Measurements from ENCODE around the gene MED22. TPM values are rescaled to one million over a fixed set of nuclear protein-coding genes. Genes with fewer than 3 reads are reported as not detected.
"Not testable (repeated sequence)": the region's sequence is repeated elsewhere in the genome, so short reads cannot be mapped to it uniquely, and the experiment has no call there.

The MED22 gene
- total RNA-seq (2014; rRNA removed) = 28.5 and 30.5 TPM in 2 replicates
- 21.7 TPM for polyA plus RNA-seq (2012)

DNA sequence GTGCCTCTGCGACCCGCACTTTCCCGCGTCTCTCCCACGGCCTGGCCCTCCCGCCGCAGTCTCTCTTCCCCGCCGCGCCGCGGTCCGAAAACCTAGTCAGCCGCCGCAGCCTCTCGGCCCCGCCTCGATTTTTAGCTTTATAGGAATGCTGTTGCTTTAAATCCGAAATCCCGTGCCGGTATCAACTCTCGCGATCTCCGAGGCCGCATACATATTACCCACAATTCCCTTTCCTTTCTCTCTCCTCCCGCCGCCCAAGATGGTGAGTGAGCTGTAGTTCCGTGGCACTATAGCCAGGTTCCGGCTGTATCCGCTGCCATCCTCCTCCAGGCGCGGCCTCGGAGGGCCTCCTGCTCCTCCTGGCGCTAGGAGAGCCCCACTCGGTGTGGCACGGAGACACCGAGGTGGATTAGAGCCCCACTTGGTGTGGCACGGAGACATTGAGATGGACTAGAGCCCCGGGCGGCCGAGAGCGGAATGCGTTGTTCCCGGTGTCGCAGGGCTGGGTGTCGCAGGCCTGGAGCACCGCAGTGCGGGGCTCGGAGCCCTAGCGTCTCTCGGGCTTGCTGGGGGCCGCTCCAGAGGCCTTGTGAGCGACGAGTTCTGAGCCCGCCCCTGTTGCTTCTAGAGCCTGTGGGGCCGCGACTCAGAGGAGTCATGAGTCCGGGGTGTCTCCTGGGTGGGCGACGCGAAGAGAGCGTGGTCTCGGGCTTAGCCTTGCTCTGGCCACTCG lies at the start of gene MED22, which contains the start of gene RPL7A:
Gene MED22 (minus strand): TSS at position 147 of the 733 bp plus-strand sequence. CDS start 1,469 bp downstream, outside the sequence.
Gene RPL7A (plus strand): TSS at position 234 of the 733 bp plus-strand sequence. CDS start 26 bp downstream, at position 260.
- DNase-seq (ENCODE audit: low read depth) = peak; percentile 95

DNA sequence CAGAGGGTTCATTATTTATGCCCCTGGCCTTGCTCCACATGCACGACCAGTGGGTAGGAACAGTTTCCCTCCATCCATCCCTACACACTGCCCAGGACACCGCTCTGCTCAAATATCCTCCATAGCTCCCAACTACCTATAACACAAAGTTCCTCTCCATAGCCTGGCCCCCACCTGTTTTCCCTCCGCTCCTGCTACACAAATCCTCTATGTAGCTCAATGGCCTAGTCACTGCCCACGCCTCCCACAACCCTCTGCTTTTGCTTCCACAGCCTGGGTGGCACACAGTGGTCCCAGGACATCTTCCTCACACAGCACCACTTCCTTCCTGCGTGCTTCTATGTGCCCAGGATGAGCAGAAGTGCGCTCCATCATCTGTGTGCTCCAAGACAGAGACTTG lies 49.4 kb upstream of the MED22 start:
- DNase-seq (ENCODE audit: low read depth) = no peak

DNA sequence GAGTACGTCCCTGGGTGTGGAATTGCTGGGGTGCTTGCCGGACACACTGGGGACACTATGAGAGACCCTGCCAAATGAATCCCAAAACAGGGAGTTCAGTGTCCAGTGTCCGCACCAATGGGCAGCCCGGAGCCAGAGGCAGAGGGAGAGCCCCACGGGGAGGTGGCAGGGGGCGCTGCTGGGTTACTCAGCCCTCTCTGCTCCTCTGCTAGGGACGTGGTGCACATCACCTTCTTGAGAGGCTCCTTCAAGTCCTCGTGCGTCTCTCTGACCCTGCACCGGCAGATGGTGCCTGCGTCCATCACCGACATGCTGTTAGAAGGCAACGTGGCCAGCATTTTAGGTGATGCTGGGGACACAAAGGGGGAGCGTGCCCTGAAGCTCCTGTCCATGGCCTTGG lies 49.0 kb upstream of the MED22 start:
- DNase-seq (ENCODE audit: low read depth) = no peak

DNA sequence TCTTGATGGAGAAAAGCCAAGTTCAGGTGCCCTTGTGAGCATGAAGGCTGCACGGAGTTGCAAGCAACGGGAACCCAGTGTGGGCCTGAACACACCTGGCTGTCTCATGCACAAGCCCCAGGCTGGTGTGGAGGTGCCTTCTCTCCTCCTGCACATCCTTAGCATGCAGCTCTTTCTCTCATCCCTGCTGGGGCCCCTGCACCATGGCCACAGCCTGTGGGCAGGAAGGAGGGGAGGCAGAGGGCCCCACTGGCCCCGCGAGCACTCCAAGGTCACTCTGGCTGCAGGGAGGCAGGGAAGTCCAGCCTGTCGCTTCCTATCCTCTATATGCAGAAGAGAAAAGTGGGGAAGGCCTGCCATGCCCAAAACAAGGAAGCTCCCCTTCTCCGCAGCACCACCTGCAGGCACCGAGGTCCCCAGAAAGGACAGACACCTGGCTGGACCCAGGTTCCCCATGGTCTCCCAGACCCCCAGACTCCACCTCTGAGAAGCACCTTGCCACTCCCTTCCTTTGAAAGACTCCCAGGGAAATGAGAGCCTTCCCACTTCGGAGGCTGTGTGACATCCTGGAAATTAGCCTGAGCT lies 46.8 kb upstream of the MED22 start:
- DNase-seq (ENCODE audit: low read depth) = no peak

DNA sequence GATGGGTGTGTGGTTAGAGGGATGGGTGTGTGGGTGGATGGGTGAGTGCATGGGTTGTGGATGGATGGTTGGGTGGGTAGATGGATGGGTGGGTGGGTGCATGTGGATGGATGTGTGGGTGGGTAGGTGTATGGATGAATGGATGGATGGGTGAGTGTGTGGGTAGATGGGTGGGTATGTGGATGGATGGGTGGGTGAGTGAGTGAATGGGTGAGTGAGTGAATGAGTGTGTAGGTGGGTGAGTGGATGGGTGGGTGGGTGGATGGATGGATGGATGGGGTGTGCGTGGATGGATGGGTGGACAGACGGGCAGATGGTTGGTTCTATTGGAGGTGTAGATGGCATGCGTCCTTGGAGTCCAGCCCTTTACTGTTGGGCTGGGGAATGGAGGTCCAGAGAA lies 45.5 kb upstream of the MED22 start:
- DNase-seq (ENCODE audit: low read depth) = no peak

DNA sequence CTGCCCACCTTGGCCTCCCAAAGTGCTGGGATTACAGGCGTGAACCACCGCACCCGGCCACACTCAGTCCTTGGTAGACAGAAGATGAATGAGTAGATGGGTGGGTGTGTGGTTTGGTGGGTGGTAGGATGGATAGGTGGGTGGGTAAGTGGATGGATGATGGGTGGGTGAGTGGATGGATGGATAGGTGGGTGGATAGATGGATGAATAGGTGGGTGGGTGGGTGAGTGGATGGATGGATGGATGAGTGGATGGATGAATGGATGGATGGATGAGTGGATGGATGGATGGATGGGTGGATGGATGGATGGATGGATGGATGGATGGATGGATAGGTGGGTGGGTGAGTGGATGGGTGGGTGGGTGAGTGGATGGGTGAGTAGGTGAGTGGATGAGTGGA lies 44.4 kb upstream of the MED22 start:
- not testable (repeated sequence) for DNase-seq (ENCODE audit: low read depth)

DNA sequence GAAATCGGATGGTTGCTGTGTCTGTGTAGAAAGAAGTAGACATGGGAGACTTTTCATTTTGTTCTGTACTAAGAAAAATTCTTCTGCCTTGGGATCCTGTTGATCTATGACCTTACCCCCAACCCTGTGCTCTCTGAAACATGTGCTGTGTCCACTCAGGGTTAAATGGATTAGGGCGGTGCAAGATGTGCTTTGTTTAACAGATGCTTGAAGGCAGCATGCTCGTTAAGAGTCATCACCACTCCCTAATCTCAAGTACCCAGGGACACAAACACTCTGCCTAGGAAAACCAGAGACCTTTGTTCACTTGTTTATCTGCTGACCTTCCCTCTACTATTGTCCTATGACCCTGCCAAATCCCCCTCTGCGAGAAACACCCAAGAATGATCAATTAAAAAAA lies 43.5 kb upstream of the MED22 start:
- DNase-seq (ENCODE audit: low read depth) = not testable (repeated sequence)

DNA sequence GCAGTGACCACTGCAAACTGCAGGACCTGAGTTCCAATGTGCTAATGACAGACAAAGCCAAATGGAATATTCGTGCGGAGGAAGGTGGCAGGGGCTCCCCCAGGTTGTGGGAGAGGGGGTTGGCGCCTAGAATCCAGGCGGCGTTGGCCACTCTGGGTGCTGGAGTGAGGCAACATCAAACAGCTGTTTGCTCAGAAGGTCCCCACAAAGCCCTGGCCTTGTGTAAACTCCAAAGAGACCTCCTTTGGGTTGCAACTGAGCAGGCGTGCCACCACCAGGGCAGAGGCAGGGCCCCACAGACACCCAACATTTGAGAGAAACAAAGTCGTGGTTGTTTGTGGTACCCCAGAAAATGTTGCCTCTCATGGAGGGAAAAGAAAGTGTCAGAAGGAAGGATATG lies 42.8 kb upstream of the MED22 start:
- DNase-seq (ENCODE audit: low read depth) = no peak

DNA sequence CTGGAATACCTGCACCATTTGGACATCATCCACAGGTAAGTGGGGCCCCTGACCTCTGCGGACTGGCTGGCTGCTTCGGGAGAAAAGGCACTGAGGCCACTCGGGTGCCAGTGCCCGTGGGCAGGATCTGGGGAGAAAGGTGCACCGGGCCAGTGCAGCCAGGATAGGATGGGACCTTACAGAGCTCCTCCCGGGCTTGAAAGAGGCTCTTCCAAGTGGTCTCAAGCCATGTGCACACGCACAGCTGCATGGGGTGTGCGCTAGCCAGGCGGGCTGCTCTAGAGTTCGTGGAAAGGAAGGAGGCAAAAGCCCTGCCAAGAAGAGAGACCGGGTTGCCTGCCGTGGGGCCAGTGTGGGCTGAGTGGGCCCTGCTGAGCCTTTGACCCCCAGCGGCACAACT lies 41.6 kb upstream of the MED22 start:
- no peak for DNase-seq (ENCODE audit: low read depth)

DNA sequence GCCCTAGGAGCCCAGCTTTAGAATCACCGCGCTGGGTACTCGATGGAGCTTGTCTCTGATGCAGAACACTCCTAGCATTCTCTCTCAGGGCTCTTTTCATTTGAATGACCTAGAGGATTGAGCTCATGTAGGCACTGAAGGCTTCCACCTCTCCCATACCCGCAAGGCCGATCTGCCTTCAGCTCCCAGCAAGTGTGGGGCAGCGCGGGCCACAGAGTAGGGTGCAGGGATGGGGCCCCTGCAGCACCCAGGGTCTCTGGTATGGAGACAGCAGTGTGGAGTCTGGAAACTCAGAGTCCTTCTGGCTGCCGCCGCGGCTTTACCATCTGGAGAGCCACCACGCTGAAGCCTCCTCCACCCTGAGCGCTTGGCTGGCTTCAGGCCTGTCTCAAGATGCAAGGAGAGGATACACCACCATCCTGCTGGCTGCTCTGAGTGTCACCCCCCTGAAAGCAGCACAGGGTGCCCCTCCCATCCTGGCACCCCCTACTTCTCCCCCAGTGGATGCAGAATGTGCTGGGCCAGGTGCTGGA lies 41.2 kb upstream of the MED22 start:
- DNase-seq (ENCODE audit: low read depth) = no peak

DNA sequence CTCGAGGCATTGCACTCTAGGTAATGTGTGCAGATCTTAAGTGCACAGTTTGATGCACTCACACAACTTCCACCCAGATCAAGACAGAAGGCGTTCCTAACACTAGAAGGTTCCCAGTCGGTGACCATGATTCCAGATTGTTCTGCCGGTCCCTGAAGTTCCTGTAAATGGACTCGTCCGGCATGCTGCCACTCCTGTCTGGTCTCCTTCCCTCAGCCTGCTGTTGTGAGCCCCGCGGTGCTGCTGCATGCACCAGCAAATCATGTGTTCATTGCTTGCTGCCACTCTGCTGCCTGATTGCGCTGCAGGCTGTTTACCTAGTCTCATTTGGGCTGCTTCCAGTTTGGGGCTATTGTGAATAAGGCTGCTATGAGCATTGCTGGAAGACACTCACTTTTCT lies 39.7 kb upstream of the MED22 start:
- DNase-seq (ENCODE audit: low read depth) = no peak

DNA sequence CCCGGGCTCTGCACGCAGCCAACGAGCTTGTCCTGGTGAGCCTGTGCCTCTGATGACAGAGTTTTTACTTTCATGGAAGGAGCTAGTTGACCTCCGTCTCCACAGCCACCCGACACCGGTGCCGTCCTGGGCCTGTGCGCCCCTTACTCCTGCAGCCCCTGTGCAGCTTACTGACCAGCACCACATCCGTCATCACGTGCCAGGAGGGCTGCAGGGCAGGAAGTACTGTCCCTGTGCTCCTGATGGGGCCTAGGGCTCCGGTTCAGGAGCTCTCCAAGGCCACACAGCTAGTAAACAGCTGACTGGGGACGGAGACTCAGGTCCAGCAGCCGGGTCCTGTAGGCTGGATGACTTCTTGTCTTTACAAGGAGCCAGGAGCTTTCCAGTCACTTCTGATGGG lies 38.4 kb upstream of the MED22 start:
- DNase-seq (ENCODE audit: low read depth) = no peak

DNA sequence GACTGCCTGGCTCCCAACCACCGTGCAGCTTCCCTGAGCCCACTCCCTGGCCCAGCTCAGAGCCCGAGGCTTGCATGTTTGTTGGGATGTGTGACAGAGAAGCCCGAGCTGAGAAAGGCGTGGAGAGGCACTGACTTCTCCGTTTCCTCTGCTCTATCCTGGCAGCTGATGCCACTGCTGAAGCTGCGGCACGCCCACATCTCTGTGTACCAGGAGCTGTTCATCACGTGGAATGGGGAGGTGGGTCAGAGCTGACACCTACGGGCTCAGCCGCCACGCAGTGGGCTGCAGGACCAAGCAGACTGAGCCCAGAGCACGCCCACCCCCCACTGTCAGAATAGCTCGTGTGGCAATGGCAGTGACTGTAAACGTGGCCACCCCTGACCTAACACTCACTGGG lies 37.5 kb upstream of the MED22 start:
- DNase-seq (ENCODE audit: low read depth) = no peak

DNA sequence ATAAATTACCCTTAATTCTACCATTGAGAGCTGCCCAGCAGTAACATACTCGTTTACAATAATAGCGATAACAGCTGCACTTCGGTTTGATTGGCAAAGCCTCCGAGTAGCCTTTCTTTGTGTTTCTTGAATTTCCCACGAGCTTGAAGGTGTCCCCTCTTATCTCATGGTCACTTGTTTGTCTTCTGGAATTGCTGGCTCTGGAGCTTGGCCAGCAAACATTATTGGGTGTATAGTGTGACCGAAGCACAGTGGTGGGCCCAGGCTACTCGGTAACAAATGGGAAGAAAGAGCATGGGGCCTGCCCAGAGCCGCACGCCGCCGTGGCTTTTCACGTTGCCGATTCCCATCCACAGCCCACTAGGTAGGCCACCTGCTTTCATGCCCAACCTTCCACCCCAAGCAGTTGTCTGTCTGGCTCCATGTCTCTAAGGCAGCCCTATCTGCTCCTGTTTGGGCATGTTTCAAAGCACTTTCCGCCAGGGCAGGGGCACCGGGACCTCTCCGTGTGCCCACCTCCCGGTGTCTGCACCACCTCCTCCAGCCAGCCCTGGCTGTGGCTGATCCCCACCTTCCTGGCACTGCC lies 36.9 kb upstream of the MED22 start:
- DNase-seq (ENCODE audit: low read depth) = no peak

DNA sequence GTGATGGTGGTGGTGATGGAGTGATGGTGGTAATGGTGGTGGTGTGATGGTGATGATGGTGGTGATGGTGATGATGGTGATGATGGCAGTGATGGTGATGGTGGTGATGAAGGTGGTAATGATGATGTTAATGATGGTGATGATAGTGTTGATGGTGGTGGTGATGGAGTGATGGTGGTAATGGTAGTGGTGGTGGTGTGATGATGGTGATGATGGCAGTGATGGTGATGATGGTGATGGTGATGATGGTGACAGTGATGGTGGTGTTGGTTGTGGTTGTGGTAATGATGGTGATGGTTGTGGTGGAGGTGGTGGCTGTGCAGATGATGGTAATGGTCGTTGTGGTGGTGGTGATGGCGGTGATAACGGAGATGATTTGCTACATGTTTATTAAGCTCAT lies 35.5 kb upstream of the MED22 start:
- DNase-seq (ENCODE audit: low read depth) = no peak

DNA sequence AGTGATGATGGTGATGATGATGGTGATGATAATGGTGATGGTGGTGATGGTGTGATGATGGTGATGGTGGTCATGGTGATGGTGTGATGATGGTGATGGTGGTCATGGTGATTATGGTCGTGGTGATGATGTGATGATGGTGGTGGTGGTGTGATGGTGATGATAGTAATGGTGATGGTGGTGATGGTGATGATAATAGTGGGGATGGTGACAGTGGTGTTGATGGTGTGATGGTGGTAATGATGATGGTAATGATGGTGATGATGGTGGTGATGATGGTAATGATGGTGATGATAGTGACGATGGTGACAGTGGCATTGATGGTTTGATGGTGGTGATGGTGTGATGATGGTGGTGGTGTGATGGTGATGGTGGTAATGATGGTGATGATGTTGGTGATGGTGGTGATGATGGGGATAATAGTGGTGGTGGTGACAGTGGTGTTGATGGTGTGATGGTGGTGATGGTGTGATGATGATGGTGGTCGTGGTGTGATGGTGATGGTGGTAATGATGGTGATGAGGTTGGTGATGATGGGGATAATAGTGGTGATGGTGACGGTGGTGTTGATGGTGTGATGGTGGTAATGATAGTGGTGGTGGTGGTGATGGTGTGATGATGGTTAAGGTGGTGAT lies 34.7 kb upstream of the MED22 start:
- no peak for DNase-seq (ENCODE audit: low read depth)

DNA sequence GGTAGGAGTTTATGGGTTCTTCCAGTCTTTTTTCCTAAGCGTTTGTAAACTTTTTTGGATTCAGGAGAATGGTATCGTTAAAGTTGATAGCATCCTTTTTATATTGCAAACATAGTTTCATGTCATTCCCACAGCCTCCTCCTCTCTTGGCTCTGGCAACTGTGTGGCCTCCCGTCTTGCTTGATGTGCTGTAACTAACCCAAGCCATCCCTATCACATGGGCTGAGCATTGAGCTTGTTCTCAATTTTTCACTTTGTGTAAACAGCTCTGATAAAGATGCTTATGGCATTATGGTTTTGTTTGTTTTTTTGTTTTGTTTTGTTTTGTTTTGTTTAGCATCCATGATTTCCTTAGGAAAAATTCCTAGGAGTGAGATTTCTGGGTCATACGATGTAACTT lies 32.8 kb upstream of the MED22 start:
- DNase-seq (ENCODE audit: low read depth) = no peak

DNA sequence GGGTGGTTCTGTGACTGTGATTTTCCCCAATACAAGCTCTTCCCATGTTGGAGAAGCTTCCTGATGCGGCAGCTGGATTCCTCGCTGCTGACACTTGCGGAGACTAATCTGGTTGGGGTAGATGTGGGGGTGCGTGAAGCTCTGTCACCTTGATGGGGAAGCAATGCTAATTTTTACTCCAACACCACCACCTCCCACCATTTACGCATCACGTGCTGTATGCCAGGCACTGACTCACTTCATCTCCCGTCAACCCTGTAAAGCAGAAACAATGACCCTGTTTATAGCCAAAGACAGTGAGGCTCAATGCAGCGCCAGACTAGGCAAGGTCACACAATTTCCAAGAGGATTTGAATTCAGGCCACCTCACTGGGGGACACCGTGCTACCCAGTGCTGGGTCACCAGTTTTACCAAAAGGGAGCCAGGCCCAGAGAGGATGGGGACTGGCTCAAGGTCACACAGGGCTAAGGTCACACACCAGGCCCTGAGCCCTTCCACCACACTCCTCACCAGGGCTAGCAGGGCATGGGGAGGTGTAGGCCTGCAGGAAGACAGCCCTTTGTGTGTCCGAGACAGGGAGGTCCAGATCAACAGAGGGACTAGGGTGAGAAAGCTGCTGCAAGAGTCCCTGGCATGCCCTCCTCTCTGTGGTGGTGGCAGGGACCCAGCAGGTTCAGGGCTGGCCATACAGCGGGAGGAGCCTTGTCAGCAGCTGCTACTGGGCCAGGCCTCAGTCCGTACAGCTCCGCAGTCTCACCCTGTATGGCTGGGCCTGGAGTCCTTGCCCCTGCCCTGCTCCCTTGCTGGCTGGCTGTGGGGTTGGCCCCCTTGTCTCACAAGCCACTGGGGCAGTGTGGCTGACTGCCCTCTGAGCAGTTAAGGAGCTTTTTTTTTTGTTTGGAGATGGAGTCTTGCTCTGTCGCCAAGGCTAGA lies 31.5 kb upstream of the MED22 start:
- no peak for DNase-seq (ENCODE audit: low read depth)

DNA sequence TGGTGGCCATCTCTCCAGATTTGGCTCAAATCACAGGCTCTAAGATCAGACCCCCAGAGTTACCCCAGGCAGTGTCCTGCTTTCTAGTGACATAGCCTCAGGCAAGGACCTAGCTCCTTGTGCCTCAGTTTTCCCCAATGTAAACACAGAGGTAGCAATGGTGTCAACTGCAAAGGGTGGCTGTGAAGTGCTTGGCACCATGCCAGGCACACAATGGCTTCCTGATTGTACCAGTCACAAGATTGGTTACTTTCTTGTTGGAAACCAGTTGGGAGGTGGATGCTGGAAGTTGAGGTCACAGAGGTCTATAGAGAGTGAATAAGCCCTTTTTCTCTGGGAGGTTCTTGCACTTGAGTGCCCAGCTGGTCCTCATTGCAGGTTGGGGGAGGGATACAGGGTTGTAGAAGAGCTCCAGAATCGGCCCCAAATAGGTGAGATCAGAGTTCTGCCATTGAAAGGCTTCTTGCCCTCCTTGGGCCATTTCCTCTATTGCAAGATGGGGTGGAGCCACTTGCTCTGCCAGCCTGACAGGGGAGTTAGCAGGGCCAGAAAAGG lies 30.6 kb upstream of the MED22 start:
- DNase-seq (ENCODE audit: low read depth) = no peak

DNA sequence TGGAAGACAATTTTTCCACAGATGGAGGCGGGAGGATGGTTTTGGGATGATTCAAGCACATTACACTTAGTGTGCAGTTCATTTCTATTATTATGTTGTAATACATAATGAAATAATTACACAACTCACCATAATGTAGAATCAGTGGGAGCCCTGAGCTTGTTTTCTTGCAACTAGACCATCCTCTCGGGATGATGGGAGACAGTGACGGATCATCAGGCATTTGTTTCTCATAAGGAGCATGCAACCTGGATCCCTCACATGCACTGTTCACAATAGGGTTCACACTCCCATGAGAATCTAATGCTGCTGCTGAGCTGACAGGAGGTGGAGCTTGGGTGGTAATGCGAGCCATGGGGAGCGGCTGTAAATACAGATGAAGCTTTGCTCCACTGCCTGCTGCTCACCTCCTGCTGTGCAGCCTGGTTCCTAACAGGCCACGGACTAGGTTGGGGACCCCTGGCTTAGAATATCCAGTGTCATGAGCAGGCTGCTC lies 29.8 kb upstream of the MED22 start:
- DNase-seq (ENCODE audit: low read depth) = peak; percentile 55

DNA sequence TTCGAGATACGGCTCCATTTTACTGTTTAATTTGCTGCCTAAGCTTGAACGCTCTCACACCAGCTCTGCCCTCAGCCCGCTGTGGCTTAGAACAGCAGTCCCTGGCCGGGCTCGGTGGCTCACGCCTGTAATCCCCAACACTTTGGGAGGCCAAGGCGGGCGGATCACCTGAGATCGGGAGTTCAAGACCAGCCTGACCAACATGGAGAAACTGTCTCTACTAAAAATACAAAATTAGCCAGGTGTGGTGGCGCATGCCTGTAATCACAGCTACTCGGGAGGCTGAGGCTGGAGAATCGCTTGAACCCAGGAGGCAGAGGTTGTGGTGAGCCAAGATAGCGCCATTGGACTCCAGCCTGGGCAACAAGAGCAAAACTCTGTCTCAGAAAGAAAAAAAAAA lies 29.3 kb upstream of the MED22 start:
- DNase-seq (ENCODE audit: low read depth) = not testable (repeated sequence)

All from LHCN-M2 (cell line).